Panc1 (cell line): ENCODE data around the gene B3GALNT1. TPM values are rescaled to one million over a fixed set of nuclear protein-coding genes. Genes with fewer than 3 reads are reported as not detected.

Experiments used
- ATAC-seq: fragments of 200-7000 bp; cut with Tn5 transposase; 2 replicates; pipeline ENCODE4 v1.9.1; 2020; ENCODE audit warnings: mild to moderate bottlenecking, moderate library complexity
- BruUV-seq: library from RNA; stranded (reverse); fragments of 400-500 nt; replicated peaks from 2 replicates; lab custom pipeline; 2021; lab: Mats Ljungman, UMichigan
- CTCF ChIA-PET: fragments of 300-600 bp; sonication (Branson Sonifier 250); formaldehyde crosslinking; loops from one replicate; lab custom pipeline; 2022; ENCODE audit warnings: antibody characterized with exemption; lab: Charles Lee
- POLR2A ChIA-PET: fragments of 300-600 bp; sonication (Branson Sonifier 250); formaldehyde crosslinking; loops from one replicate; lab custom pipeline; 2022; ENCODE audit warnings: antibody characterized with exemption; lab: Charles Lee
- DNase-seq: peaks from one replicate; pipeline ENCODE4 v3.0.0-alpha.2; 2010; ENCODE audit warnings: low read depth, low spot score
- H3K27ac ChIP-seq: 2 replicates; pipeline ENCODE4 v1.5.1; 2011; ENCODE audit warnings: mild to moderate bottlenecking, low read length, inconsistent platforms
- H3K27me3 ChIP-seq: fragments of 200-500 bp; sonication (Bioruptor generic); 2 replicates; pipeline ENCODE4 v1.6.0; 2014; ENCODE audit warnings: low read length, inconsistent platforms; ENCODE audit not compliant: control insufficient read depth, insufficient read depth
- H3K36me3 ChIP-seq: fragments of 200-500 bp; sonication (Bioruptor generic); 2 replicates; pipeline ENCODE4 v1.5.1; 2014; ENCODE audit warnings: inconsistent platforms, mild to moderate bottlenecking, low read length, moderate library complexity; ENCODE audit not compliant: control insufficient read depth, insufficient read depth
- H3K4me1 ChIP-seq: 2 replicates; pipeline ENCODE4 v1.5.1; 2011; ENCODE audit warnings: inconsistent platforms, mild to moderate bottlenecking, low read length, moderate library complexity; ENCODE audit not compliant: control insufficient read depth, insufficient read depth
- H3K4me3 ChIP-seq, 2 experiments: 2 replicates each; pipeline ENCODE4 v1.5.1; 2011 to 2012; ENCODE audit warnings: low read depth in 2 of 2, low read length in 2 of 2, mild to moderate bottlenecking in 2 of 2, inconsistent platforms in 1 of 2, moderate library complexity in 1 of 2
- H3K9me3 ChIP-seq: fragments of 200-500 bp; sonication (Bioruptor generic); 2 replicates; pipeline ENCODE4 v1.5.1; 2014; ENCODE audit warnings: low read depth, mild to moderate bottlenecking, inconsistent platforms, low read length, moderate library complexity; ENCODE audit not compliant: control insufficient read depth, insufficient read depth
- CTCF ChIP-seq: fragments of 450-650 bp; IDR thresholded peaks from 2 replicates; pipeline ENCODE4 v1.5.1; 2017; ENCODE audit warnings: mild to moderate bottlenecking
- POLR2AphosphoS5 ChIP-seq: IDR thresholded peaks from 2 replicates; pipeline ENCODE4 v1.6.1; 2012; ENCODE audit warnings: mild to moderate bottlenecking, low read depth, low read length, moderate library complexity
- REST ChIP-seq, 2 experiments: IDR thresholded peaks; 2 replicates each; pipeline ENCODE4 v1.6.1; 2011 to 2012; ENCODE audit warnings: low read depth in 2 of 2, control low read depth in 1 of 2, low read length in 1 of 2, mild to moderate bottlenecking in 1 of 2, moderate library complexity in 1 of 2; ENCODE audit not compliant: insufficient read depth in 1 of 2
- SIN3A ChIP-seq: IDR thresholded peaks from 2 replicates; pipeline ENCODE4 v1.6.1; 2012; ENCODE audit warnings: low read depth, mild to moderate bottlenecking, low read length, moderate library complexity, borderline replicate concordance; ENCODE audit not compliant: insufficient read depth
- TCF7L2 ChIP-seq: IDR thresholded peaks from 2 replicates; pipeline ENCODE4 v1.6.1; 2011; ENCODE audit warnings: mild to moderate bottlenecking, low read depth, low read length, inconsistent platforms
- in situ Hi-C: cut with HindIII; loops from 2 replicates; pipeline ENCODE4 v1.10.0; 2016; ENCODE audit warnings: low sequenced_read_pairs, low pct_unique_long_range_greater_than_20kb
- intact Hi-C: fragments of 100-400 bp; cut with micrococcal nuclease; formaldehyde crosslinking; loops from one replicate; pipeline ENCODE4 v1.10.0; 2022; ENCODE audit not compliant: unreplicated experiment
- total RNA-seq: library from RNA; stranded (reverse); gene quantifications from one replicate; pipeline ENCODE4 v1.2.1, GENCODE V29; 2021; ENCODE audit not compliant: unreplicated experiment

B3GALNT1 gene
- total RNA-seq, 1 experiment from 2014 or later = 31.1 TPM

- ATAC-seq (no peak), DNase-seq (no peak)
- BruUV-seq = no TSS peak
- TF ChIP-seq TCF7L2 (no peak), CTCF (no peak), SIN3A (no peak), POLR2AphosphoS5 (no peak), REST (IDR thresholded peaks at IDR 0.05; ENCODE audit: insufficient read depth in 1 of 2, low read depth in 2 of 2, low read length in 1 of 2) (no peak)
- Histone ChIP-seq H3K27ac (no peak overlapping the region), H3K4me3 (no peak overlapping the region), H3K27me3 (no peaks in the 10 kb centered on the region), H3K36me3 (no peaks in the 10 kb centered on the region), H3K9me3 (no peaks in the 10 kb centered on the region), H3K4me1 (no peaks in the 10 kb centered on the region)
- in situ Hi-C loops (no loop called here), intact Hi-C loops (no loop called here)
- CTCF ChIA-PET = interaction anchor here (0.6 to 0.7 kb wide), 2 partner anchors 15 to 22 kb away, joined by 3 to 5 read pairs; no protein-coding TSS in a partner anchor
- POLR2A ChIA-PET = interaction anchor here (0.6 kb wide), 1 partner anchor 384 kb away, joined by 6 read pairs; no protein-coding TSS in a partner anchor
Measured at GRCh38 chr3:161150001-161150525, 44.9 kb upstream of the B3GALNT1 start.

- ATAC-seq = no peak
- no peaks in the 10 kb centered on the region for H3K36me3 ChIP-seq
- no peaks in the 10 kb centered on the region for H3K27me3 ChIP-seq
- ChIA-PET CTCF (no interaction called here), POLR2A (no interaction called here)
- no peaks in the 10 kb centered on the region for H3K9me3 ChIP-seq
- no peak for TF ChIP-seq TCF7L2
- no peak for TF ChIP-seq SIN3A
- TF ChIP-seq POLR2AphosphoS5 = no peak
- no peak for TF ChIP-seq CTCF
- no peak for TF ChIP-seq REST (IDR thresholded peaks at IDR 0.05; ENCODE audit: insufficient read depth in 1 of 2, low read depth in 2 of 2, low read length in 1 of 2)
- no peak overlapping the region for H3K4me3 ChIP-seq
- intact Hi-C loops (no loop called here), in situ Hi-C loops (no loop called here)
- no TSS peak for BruUV-seq
- no peaks in the 10 kb centered on the region for H3K4me1 ChIP-seq
- no peak for DNase-seq
- no peak overlapping the region for H3K27ac ChIP-seq
Measured at GRCh38 chr3:161149529-161149928, 44.4 kb upstream of the B3GALNT1 start.
